ENCODE results near the gene ZMYND8. TPM values are rescaled to one million over a fixed set of nuclear protein-coding genes. Genes with fewer than 3 reads are reported as not detected.

Gene ZMYND8
- total and polyA plus RNA-seq, 2 of the 4 experiments (the other 2 are of a cell fraction) = 24.0 to 28.2 TPM

DNA sequence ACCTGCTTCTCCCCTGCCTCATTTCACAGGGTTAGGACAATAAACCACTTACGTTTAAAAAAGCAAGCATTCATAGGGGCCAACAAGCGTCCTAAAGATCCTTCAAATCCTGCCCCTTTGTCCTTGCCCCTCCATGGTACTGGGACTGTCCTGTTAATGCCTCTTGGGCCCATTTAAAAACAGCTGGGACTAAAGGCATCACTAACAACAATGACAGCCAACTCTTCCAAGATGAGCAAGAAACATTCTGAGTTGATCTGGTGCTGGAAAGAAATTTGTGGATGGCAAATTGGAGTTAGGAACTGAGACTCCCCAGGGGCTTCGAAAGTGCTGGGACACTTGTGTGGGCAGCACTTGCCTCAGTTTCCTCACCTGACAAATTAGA is 93.4 kb downstream of the ZMYND8 start:
- no peak overlapping the region for H3K9ac ChIP-seq (ENCODE audit: low read depth, low read length)
- in situ Hi-C loops (cut with MboI; ENCODE audit: low sequenced_read_pairs) = no loop called here

More for the DNA sequence above, 93.4 kb downstream of the ZMYND8 start:
- Histone ChIP-seq H3K9me3 (ENCODE audit: control insufficient read depth, insufficient read depth, low read length) (no peaks in the 10 kb centered on the region), H4K91ac (ENCODE audit: insufficient read depth, low read depth, low read length) (no peak overlapping the region), H2AK9ac (replicated peaks; ENCODE audit: low read depth, low read length, poor library complexity) (no peak overlapping the region), H3K9me1 (ENCODE audit: insufficient read depth, low read length) (peaks cover 22% of the 10 kb centered on the region), H3K4me3 (ENCODE audit: insufficient read depth, low read depth, low read length) (no peak overlapping the region), H2BK120ac (ENCODE audit: low read depth, low read length) (no peak overlapping the region), H4K20me1 (ENCODE audit: insufficient read depth, low read length) (peaks cover under 1% of the 10 kb centered on the region; the same call in 1 of the 2 replicates), H3K36me3 (ENCODE audit: control insufficient read depth, insufficient read depth, low read length) (peaks cover 35% of the 10 kb centered on the region), H3K18ac (ENCODE audit: low read depth, low read length) (no peak overlapping the region), H2AFZ (replicated peaks; ENCODE audit: low read length, poor library complexity) (no peak overlapping the region), H2BK15ac (ENCODE audit: low read depth, low read length) (no peak overlapping the region), H4K5ac (ENCODE audit: low read depth, low read length) (no peak overlapping the region), H3K27me3 (ENCODE audit: control insufficient read depth, insufficient read depth, low read length) (no peaks in the 10 kb centered on the region), H3K23ac (ENCODE audit: low read depth, low read length) (no peak overlapping the region), H3K4me2 (ENCODE audit: low read depth, low read length) (no peak overlapping the region), H2AK5ac (ENCODE audit: low read depth, low read length) (no peak overlapping the region), H3K27ac (ENCODE audit: insufficient read depth, low read length) (no peak overlapping the region), H2BK5ac (ENCODE audit: low read depth, low read length, poor library complexity, severe bottlenecking) (no peak overlapping the region), H3K14ac (replicated peaks; ENCODE audit: low read depth, low read length) (no peak overlapping the region), H3K4ac (ENCODE audit: low read depth, low read length) (no peak overlapping the region), H3K56ac (ENCODE audit: extremely low read depth, insufficient read depth, low read length) (no peak overlapping the region), H2BK20ac (ENCODE audit: low read depth, low read length) (no peak overlapping the region), H4K8ac (ENCODE audit: low read depth in 2 of 2, low read length in 2 of 2) (no peak overlapping the region), H3K4me1 (ENCODE audit: control insufficient read depth, insufficient read depth, low read length) (peaks cover 4% of the 10 kb centered on the region; the same call in 1 of the 2 replicates), H3K79me1 (ENCODE audit: low read depth in 1 of 2, low read length in 2 of 2) (peaks cover 33 to 78% of the 10 kb centered on the region in 2 experiments)
- DNase-seq = no peak
- WGBS, 2 experiments (ENCODE audit: extremely low coverage in 2 of 2, insufficient read length in 1 of 2) = no CpG with 5 or more reads among the region's 3 CpGs
- ATAC-seq (ENCODE audit: low read depth) = no peak
- dilution Hi-C loops (cut with HindIII; ENCODE audit: low sequenced_read_pairs, unreplicated experiment) (loop anchor here (25.0 kb wide), 1 partner anchor 124 kb away; no protein-coding TSS in a partner anchor), intact Hi-C loops (cut with micrococcal nuclease) (no loop called here)
- TF ChIP-seq MAFK (IDR thresholded peaks at IDR 0.05; ENCODE audit: low read depth, low read length) (no peak), NFE2L2 (IDR thresholded peaks at IDR 0.05; ENCODE audit: low read depth, low read length) (no peak), RAD21 (IDR thresholded peaks at IDR 0.05; ENCODE audit: low read length) (no peak), POLR2A (IDR thresholded peaks at IDR 0.05; ENCODE audit: low read depth, low read length) (no peak), FOS (IDR thresholded peaks at IDR 0.05; ENCODE audit: low read depth, low read length) (no peak), MAZ (IDR thresholded peaks at IDR 0.05; ENCODE audit: borderline replicate concordance, low read depth, low read length) (no peak), CHD1 (IDR thresholded peaks at IDR 0.05; ENCODE audit: low read depth, low read length) (no peak), BHLHE40 (IDR thresholded peaks at IDR 0.05; ENCODE audit: low read depth, low read length) (no peak), CEBPB (IDR thresholded peaks at IDR 0.05; ENCODE audit: low read depth, low read length) (no peak)
- CTCF ChIA-PET = no interaction called here
- POLR2A ChIA-PET (ENCODE audit: unreplicated experiment) = no interaction called here
- no TSS peak for BruUV-seq (replicated peaks)

Measured in IMR-90 (cell line).